HG03571 (cell line): ENCODE data around the gene GRM5.
"Not testable (repeated sequence)": the region's sequence is repeated elsewhere in the genome, so short reads cannot be mapped to it uniquely, and the experiment has no call there.

Source experiments
- ATAC-seq: cut with Tn5 transposase; IDR thresholded peaks from one replicate; pipeline ENCODE4 v1.9.1; 2021; ENCODE audit not compliant: unreplicated experiment

The GRM5 gene

GRCh38 chr11:88843766-88844426, 221.9 kb downstream of the GRM5 start:
- not testable (repeated sequence) for ATAC-seq

DNA sequence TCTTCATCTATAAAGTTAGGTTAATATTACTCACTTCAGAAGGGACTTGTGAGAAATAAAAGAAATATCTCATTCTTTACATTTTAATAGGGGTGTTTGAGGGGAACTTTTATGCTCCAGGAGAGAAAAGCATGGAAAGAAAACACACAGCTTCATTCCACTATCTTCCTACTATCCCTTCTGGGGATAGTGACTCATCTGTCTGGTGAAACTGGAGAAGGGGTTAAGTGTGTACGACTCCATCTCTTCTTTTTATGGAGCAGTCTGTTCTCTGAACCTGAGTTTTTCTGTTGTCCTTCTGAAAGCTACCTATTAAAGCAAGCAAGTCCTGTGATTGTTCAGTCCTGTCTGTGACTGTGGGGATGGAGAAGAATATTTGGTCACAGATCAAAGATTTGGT, 227.6 kb downstream of the GRM5 start:
- ATAC-seq, result not testable (repeated sequence)

DNA sequence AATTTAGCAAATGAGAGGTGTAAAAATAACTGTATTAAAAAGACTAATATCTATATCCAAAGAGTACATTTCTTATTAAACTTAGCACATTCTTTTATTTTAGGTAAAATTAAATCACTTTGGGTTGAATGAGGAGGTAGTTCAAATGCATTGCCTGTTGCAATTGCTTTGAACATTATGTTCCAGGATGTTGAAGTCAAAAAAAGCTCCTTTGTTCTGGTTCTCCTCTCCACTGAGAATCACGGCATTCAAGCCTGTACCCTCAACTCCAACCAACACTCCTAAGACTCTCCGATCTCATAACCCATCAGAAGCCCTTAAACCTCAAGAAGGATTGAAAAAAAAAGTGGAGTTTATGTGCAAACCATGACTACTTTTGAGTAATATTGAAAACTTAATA, 230.1 kb downstream of the GRM5 start:
- not testable (repeated sequence) for ATAC-seq

- no peak for ATAC-seq
Observed at GRCh38 chr11:88831303-88831890, 234.4 kb downstream of the GRM5 start.

DNA sequence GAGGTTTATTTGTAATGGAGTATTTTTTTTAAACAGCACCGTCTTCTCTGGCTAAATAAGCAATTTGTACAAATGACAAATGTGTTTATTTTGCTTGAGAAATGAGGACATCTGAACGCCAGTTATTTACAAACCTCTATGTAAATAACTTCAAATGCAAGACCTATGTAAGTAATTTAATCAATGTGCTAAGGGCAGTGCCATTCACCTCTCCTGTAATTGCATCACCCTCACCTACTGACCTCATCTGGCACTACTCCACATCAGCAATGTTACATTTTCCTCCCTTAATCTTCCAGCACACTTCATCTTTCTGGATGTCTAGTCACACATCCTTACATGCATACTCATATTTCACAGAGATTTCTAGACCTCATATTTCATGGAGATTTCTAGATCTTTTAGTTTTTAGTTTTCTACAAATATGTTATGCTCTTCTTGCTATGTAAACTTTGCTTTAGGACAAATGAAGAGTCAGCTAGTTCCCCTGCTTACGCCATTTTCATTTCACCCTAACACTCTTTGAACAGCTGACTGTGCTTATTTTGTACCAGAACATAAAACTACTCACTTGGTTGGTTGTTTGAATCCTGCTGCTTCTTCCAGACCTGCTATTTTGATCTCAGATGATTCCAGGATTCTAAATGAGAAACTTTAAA, 238.6 kb downstream of the GRM5 start:
- ATAC-seq, result no peak

GRCh38 chr11:88819616-88820015, 246.2 kb downstream of the GRM5 start:
- no peak for ATAC-seq

DNA sequence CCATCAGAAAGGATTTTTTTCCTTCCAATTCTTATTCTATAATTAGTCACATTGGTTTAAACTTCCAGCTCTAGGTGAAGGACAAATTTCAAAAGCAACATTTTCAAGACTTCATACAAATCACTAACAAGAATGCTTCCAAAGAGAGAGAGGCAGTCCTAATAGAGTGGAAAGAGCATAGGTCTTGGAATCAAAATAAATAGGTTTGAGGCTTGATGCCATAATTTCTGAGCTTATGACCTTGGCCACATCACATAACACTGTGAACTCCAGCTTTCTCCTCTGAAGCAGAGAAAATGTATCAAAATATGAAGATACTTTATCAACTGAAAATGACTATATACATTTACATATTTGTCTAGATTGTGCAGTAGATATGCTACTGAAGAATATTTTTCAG, 246.8 kb downstream of the GRM5 start:
- no peak for ATAC-seq

- ATAC-seq, result no peak
Observed at GRCh38 chr11:88815505-88815904, 250.3 kb downstream of the GRM5 start.

- ATAC-seq, result no peak
Observed at GRCh38 chr11:88814076-88814475, 251.7 kb downstream of the GRM5 start.

DNA sequence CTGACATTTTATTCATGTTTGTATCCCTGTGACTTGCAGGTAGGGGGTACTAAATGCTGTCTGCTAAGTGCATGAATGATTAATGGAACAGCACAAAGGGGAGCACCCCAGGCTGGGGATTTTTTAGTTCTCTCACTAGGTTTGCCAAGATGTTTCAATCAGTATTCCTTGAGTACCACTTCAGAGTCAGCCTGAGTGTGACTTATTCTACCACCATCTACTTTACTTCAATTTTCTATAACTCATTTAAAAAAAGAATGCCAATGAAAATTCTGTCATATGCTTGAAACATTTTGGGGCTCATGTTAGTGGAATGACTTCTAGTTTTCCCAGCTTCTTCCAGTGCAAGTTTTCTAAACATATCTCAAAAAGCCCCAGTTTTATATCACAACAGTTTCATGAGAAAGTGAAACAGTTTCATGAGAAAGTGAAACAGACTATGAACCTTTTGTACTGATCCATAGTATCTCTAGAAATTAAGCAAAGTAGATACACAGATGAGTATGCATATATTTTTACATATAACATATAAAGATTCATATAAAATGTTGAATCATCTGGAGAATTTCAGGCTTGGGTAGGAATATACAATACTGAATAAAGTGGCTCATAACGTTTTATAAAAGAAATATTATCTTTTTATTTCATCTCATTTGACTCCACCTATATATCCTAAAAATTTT, 252.4 kb downstream of the GRM5 start:
- peak; percentile 76 for ATAC-seq

DNA sequence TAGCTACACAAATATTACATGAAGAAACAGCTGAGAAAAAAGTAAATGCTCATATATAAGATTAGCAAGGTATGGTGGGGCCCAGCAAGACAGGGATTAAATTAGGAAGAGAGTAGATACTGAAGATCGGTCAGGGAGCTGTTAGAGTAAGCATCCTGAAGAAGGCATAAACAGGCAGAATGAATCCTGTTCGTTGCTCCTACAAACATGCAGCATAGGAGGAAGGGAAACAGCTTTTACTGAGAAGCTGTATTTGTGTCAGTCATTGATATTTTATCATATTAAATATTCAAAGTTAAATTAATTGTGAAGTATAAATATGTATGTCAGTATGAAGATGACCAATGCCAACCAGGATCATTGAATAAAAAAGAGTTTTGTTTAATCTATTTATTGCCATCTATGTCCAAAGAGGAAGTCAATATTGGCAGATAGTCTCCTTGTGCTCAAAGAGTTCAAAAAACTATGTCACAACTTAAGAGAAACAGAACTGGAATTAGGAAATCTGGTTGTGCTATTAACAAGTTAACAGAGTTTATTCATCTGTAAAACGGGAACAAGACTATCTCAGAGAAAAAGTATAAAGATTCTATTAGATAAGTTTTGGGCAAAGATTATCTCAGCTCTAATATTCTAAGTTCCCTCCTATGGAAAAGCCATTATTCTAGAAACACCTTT, 255.2 kb downstream of the GRM5 start:
- no peak for ATAC-seq

DNA sequence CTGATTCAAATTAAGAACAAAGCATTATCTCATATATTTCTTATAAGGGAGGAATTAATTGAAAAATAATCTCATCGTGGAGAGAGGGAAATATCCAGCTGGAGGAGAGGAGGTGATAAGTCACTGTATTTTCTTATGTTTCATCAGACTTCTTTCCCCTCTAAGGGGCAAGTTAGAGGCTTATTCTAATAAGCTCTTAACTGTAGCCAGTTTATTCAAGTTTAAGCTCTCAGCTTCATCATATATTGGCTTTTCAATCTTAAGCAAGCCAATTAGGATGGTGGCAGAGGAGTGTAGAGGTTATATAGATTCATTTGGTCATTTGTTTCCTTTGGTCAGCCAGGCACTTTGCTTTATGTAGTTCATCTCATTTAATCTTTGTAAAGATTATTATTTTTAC, 256.7 kb downstream of the GRM5 start:
- ATAC-seq, result no peak

- no peak for ATAC-seq
Observed at GRCh38 chr11:88807349-88807748, 258.4 kb downstream of the GRM5 start.

- no peak for ATAC-seq
Observed at GRCh38 chr11:88806410-88806809, 259.4 kb downstream of the GRM5 start.

GRCh38 chr11:88801484-88802123, 264.2 kb downstream of the GRM5 start:
- ATAC-seq, result no peak

- ATAC-seq, result no peak
Observed at GRCh38 chr11:88799771-88800500, 265.8 kb downstream of the GRM5 start.

- ATAC-seq, result no peak
Observed at GRCh38 chr11:88790182-88790581, 275.6 kb downstream of the GRM5 start.

DNA sequence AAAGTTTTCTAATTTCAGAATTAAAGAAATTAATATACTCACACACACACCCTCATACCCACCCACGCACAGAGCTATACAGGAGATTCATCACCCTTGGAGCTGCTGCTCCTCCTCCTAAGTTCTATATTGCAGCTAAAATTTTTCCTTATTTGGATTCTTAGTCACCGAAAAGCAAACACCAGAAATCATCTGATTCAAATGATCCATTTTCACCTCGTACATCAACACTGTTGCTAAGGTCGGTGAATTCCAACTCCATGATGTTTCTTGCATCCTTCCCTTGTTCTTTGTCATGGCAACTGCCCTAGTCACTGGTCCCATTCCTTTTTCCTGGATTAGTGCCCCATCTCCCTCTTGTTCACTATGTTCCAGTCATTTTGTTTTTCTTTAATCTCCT, 286.2 kb downstream of the GRM5 start:
- no peak for ATAC-seq

- no peak for ATAC-seq
Observed at GRCh38 chr11:88770475-88771079, 295.2 kb downstream of the GRM5 start.

- no peak for ATAC-seq
Observed at GRCh38 chr11:88744140-88744539, 321.6 kb downstream of the GRM5 start.
